K562 (cell line): ENCODE data around the gene PLD1. TPM values are rescaled to one million over a fixed set of nuclear protein-coding genes. Genes with fewer than 3 reads are reported as not detected.
A peak's percentile ranks its signal among the peaks of the same experiment; 100 is the strongest.

Source experiments
- ATAC-seq: fragments of 200-7000 bp; cut with Tn5 transposase; 3 replicates; pipeline ENCODE4 v1.9.1; 2020; ENCODE audit warnings: moderate library complexity
- BruUV-seq: library from RNA; stranded (reverse); fragments of 400-500 nt; replicated peaks from 2 replicates; lab custom pipeline; 2021; lab: Mats Ljungman, UMichigan
- CTCF ChIA-PET: fragments of 300-600 bp; formaldehyde crosslinking; extraction: SDS; loops from one replicate; lab custom pipeline; 2021; ENCODE audit warnings: low intra/inter-chr PET ratio; lab: Yijun Ruan, JAX
- POLR2A ChIA-PET: fragments of 300-600, 350-650 bp; sonication (Branson Sonifier 250); formaldehyde crosslinking; extraction: SDS; loops from one replicate; lab custom pipeline; 2021; ENCODE audit warnings: antibody characterized with exemption, inconsistent platforms; lab: Yijun Ruan, JAX
- DNase-seq, 4 experiments: peaks; one replicate each; pipeline versions ENCODE4 v3.0.0 to v3.0.0-alpha.2; 2011 to 2018; ENCODE audit warnings: low spot score in 3 of 4, mixed read lengths in 3 of 4; ENCODE audit errors: extremely low read depth in 1 of 4
- FAIRE-seq: peaks from 2 replicates; lab custom pipeline; 2011; peaks lifted over from hg19 to GRCh38; lab: Jason Lieb, UNC
- H2AFZ ChIP-seq: 2 replicates; pipeline ENCODE4 v1.6.0; 2011; ENCODE audit warnings: low read depth, low read length, control low read depth, inconsistent platforms
- H3K27ac ChIP-seq: fragments of 200-600 bp; 3 replicates; pipeline ENCODE4 v1.8.0; 2011; ENCODE audit warnings: low read depth, mild to moderate bottlenecking, control low read depth, inconsistent platforms, low read length, moderate library complexity, mixed read lengths; ENCODE audit errors: extremely low read depth
- H3K27me3 ChIP-seq, 2 experiments: fragments of 300-600 bp in 1 of 2; 2 replicates in 1 of 2; 3 replicates in 1 of 2; pipeline versions ENCODE4 v1.6.0 to v1.8.0; 2011; ENCODE audit warnings: inconsistent platforms in 2 of 2, low read length in 2 of 2, mild to moderate bottlenecking in 1 of 2, mixed read lengths in 1 of 2, moderate library complexity in 1 of 2; ENCODE audit not compliant: control insufficient read depth in 2 of 2, insufficient read depth in 2 of 2
- H3K36me3 ChIP-seq: fragments of 300-600 bp; 3 replicates; pipeline ENCODE4 v1.8.0; 2011; ENCODE audit warnings: mild to moderate bottlenecking, low read length, inconsistent platforms; ENCODE audit not compliant: control insufficient read depth, insufficient read depth
- H3K4me1 ChIP-seq, 2 experiments: fragments of 200-600 bp in 1 of 2; replicated peaks in 1 of 2; 2 replicates in 1 of 2; 3 replicates in 1 of 2; pipeline versions ENCODE4 v1.5.1 to v1.8.0; 2011; ENCODE audit warnings: inconsistent platforms in 2 of 2, low read length in 2 of 2, mild to moderate bottlenecking in 1 of 2, mixed read lengths in 1 of 2, moderate library complexity in 1 of 2; ENCODE audit not compliant: control insufficient read depth in 2 of 2, insufficient read depth in 2 of 2
- H3K4me2 ChIP-seq: 2 replicates; pipeline ENCODE4 v1.6.1; 2011; ENCODE audit warnings: low read length, control low read depth, inconsistent platforms, mixed read lengths; ENCODE audit not compliant: insufficient read depth
- H3K4me3 ChIP-seq: fragments of 200-600 bp; sonication (generic), shearing (Covaris generic); 2 replicates; pipeline ENCODE4 v1.5.1; 2016; ENCODE audit warnings: control low read depth, inconsistent platforms
- H3K79me2 ChIP-seq: fragments of 200-600 bp; 3 replicates; pipeline ENCODE4 v1.8.0; 2011; ENCODE audit warnings: low read length, inconsistent platforms; ENCODE audit not compliant: control insufficient read depth, insufficient read depth
- H3K9ac ChIP-seq, 2 experiments: 2 replicates each; pipeline versions ENCODE4 v1.6.0 to v1.6.1; 2011; ENCODE audit warnings: low read depth in 2 of 2, low read length in 2 of 2, control low read depth in 1 of 2, inconsistent platforms in 1 of 2, mild to moderate bottlenecking in 1 of 2, mixed read lengths in 1 of 2; ENCODE audit not compliant: insufficient read depth in 1 of 2
- H3K9me1 ChIP-seq: one replicate; pipeline ENCODE4 v1.6.0; 2011; ENCODE audit warnings: inconsistent platforms, mild to moderate bottlenecking, low read length, moderate library complexity; ENCODE audit not compliant: control insufficient read depth, insufficient read depth
- H3K9me3 ChIP-seq: replicated peaks from 2 replicates; pipeline ENCODE4 v1.5.1; 2011; ENCODE audit warnings: low read depth, low read length, inconsistent platforms; ENCODE audit not compliant: control insufficient read depth, insufficient read depth
- H4K20me1 ChIP-seq: replicated peaks from 2 replicates; pipeline ENCODE4 v1.6.1; 2011; ENCODE audit warnings: low read length, inconsistent platforms, mixed read lengths; ENCODE audit not compliant: control insufficient read depth, insufficient read depth
- ARID1B ChIP-seq: fragments of 450-650 bp; IDR thresholded peaks from 2 replicates; pipeline ENCODE4 v1.6.1; 2016; ENCODE audit warnings: antibody characterized with exemption, mild to moderate bottlenecking, inconsistent platforms
- CTBP1 ChIP-seq: fragments of 450-650 bp; IDR thresholded peaks from 2 replicates; pipeline ENCODE4 v1.6.1; 2016; ENCODE audit warnings: borderline replicate concordance
- ETS2 ChIP-seq: IDR thresholded peaks from 2 replicates; pipeline ENCODE4 v1.6.1; 2016; ENCODE audit warnings: borderline replicate concordance, missing genetic modification characterization, mild to moderate bottlenecking, moderate library complexity, missing compliant biosample characterization; ENCODE audit not compliant: poor library complexity, severe bottlenecking
- FOSL1 ChIP-seq: fragments of 200-800 bp; sonication (Bioruptor generic); conservative IDR thresholded peaks from 2 replicates; pipeline ENCODE4 v1.6.1; 2016; ENCODE audit warnings: missing genetic modification characterization, missing compliant biosample characterization
- GATAD2A ChIP-seq: fragments of 450-650 bp; IDR thresholded peaks from 2 replicates; pipeline ENCODE4 v1.6.1; 2017
- MAFK ChIP-seq: IDR thresholded peaks from 2 replicates; pipeline ENCODE4 v1.6.1; 2011; ENCODE audit warnings: low read length, improper control_type of control experiment
- NBN ChIP-seq: fragments of 450-650 bp; IDR thresholded peaks from 2 replicates; pipeline ENCODE4 v1.6.1; 2016; ENCODE audit warnings: low read depth, mild to moderate bottlenecking
- PTRF ChIP-seq: fragments of 450-650 bp; IDR thresholded peaks from 2 replicates; pipeline ENCODE4 v1.6.1; 2016; ENCODE audit warnings: mild to moderate bottlenecking, missing genetic modification characterization, missing compliant biosample characterization
- ZNF75A ChIP-seq: fragments of 450-650 bp; formaldehyde crosslinking; IDR thresholded peaks from 2 replicates; pipeline ENCODE4 v1.4.0; 2020; ENCODE audit warnings: mild to moderate bottlenecking
- WGBS: fragments of 100-300 bp; shearing (Covaris generic); methylation state at CpG from one replicate; pipeline ENCODE4 v1.1.6; 2016; ENCODE audit warnings: low coverage, mixed read lengths; ENCODE audit not compliant: insufficient coverage; ENCODE audit errors: missing lambda C conversion rate; 5-methylcytosine and 5-hydroxymethylcytosine counted together
- in situ Hi-C: fragments of 300-500 bp; cut with MboI; formaldehyde crosslinking; loops from 4 replicates; pipeline ENCODE4 v1.15.0; 2018; ENCODE audit warnings: inconsistent platforms, mixed read lengths
- intact Hi-C: fragments of 100-400 bp; cut with micrococcal nuclease; formaldehyde crosslinking; loops from 2 replicates; pipeline ENCODE4 v1.14.2; 2022
- polyA plus RNA-seq, 8 experiments: library from polyadenylated mRNA; depleted of rRNA in 4 of 8; stranded (reverse) in 5 of 8; unstranded in 3 of 8; fragments of >200 nt; fragmentation: Nextera tagmentation in 2 of 8; fragmentation: Illumina TruSeq in 1 of 8; extraction: Ambion mirVana in 2 of 8; extraction: Trizol in 1 of 8; gene quantifications; 2 replicates each; pipeline versions ENCODE4 v1.2.1 to v1.2.3, GENCODE V29; 2011 to 2014; ENCODE audit warnings: inconsistent platforms in 1 of 8, missing spikeins in 1 of 8
- total RNA-seq, 7 experiments: library from RNA; depleted of rRNA in 6 of 7; stranded (reverse); fragments of >200 nt in 6 of 7; fragmentation: Illumina TruSeq in 2 of 7; extraction: Trizol in 2 of 7; gene quantifications; 2 replicates each; pipeline versions ENCODE4 v1.2.1 to v1.2.3, GENCODE V29; 2011 to 2021; ENCODE audit warnings: low replicate concordance in 1 of 7
- TF ChIP-seq, protein P1 (sequence below): sonication (generic); formaldehyde crosslinking; IDR thresholded peaks from 2 replicates; pipeline ENCODE4 v1.8.0; 2022; ENCODE audit warnings: mild to moderate bottlenecking, missing genetic modification reagents

PLD1 gene
- total and polyA plus RNA-seq, 9 of the 15 experiments (the other 6 are each of a cell fraction or from before 2014, with no cell fraction given) = 8.4 to 26.1 (median 18.6) TPM

DNA sequence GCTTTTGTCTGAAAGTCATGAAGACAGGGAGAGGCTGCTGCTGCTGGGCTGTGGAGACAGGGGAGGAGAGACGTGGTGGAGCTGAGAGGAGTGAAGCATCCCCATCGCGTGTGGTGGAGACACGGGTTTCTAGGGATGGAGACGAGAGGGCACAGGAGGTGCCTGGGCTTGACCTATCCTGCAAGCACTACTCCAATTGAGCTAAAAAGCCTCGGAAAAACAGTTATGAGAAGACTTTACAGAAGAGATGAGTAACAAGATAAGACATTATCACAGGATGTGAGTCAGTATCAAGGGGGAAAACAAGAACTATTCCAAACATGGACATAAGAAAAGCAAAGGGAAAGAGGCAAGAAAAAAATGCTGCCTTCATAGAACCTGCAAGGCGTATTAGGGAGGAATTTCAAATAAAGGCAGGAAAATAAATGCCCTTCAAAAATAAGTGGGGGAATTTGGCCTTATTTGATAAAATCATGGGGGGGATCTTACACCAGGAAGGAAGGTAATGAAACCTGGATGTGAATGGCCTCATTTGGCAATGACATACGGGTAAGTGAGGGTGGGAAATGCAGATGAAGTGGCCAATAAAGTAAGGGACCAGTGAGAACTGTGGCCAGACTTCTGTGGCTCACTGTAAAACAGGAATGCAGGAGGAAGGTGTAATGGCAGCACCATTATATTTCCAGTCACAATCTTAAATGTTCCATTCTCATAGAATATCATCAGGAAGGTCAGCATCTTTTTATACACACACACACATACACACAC lies 97.9 kb downstream of the PLD1 start:
- ChIA-PET CTCF (no interaction called here), POLR2A (interaction anchor here (1.0 kb wide), 1 partner anchor 15 kb away, joined by 3 read pairs; no protein-coding TSS in a partner anchor)
- H3K4me3 ChIP-seq = no peak overlapping the region
- no peaks in the 10 kb centered on the region for H4K20me1 ChIP-seq
- peaks cover 11% of the 10 kb centered on the region; the same call in 1 of the 3 replicates for H3K36me3 ChIP-seq
- H3K27me3 ChIP-seq = no peaks in the 10 kb centered on the region
- no peak overlapping the region for H3K27ac ChIP-seq
- 68% methylated on average over 8 of the region's 8 CpGs for whole genome bisulfite sequencing
- intact Hi-C loops (no loop called here), in situ Hi-C loops (no loop called here)
- no TSS peak for BruUV-seq
- FAIRE-seq = no peak
- no peaks in the 10 kb centered on the region for H3K79me2 ChIP-seq
- no peaks in the 10 kb centered on the region for H3K9me1 ChIP-seq
- TF ChIP-seq ARID1B (peak; percentile 38; the same call in 1 of the 2 replicates), FOSL1 (peak; percentile 75), GATAD2A (no peak)
- H3K4me1 ChIP-seq = no peaks in the 10 kb centered on the region
- no peak overlapping the region for H2AFZ ChIP-seq
- ATAC-seq = no peak
- H3K9ac ChIP-seq = no peak overlapping the region
- H3K4me2 ChIP-seq = no peak overlapping the region
- no peak for DNase-seq
- peaks cover 5% of the 10 kb centered on the region; the same call in 1 of the 2 replicates for H3K9me3 ChIP-seq

DNA sequence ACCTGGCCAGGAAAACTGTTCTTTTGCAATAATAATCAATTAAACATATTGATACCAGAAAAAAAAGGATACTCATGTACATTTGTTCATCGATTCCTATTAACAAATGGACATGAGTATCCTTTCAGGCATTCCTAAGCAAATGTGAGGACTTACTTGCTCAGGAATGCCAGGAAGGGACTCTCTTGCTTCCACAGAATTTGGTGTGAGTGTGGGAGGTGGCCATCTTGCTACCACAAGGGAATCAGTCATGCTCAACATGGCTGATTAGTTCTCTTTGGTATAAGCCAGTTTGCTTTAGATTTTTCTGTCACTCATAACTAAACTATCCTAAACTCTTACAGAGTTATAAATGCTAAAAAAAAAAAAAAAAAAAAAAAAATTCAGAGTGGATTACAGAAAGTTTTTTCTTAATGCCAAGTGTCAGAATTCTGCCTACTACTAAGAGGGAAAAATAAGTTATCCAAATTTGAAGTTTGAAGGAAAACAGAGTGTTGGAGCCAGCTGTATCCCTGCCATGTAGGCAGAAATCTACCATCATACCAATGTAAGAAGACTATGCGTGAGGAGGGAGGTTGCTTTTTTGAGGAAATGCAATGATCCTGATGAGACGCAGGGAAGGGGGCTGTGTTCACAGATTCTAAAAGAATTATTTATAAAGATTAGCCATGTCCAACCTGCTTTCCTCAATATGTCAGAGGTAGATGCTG lies 98.7 kb downstream of the PLD1 start:
- in situ Hi-C loops = no loop called here
- Histone ChIP-seq H3K9ac (no peak overlapping the region), H4K20me1 (no peaks in the 10 kb centered on the region), H3K79me2 (no peaks in the 10 kb centered on the region)
- intact Hi-C loops = no loop called here
- TF ChIP-seq ZNF75A (CRISPR knock-in tag) = no peak
- TF ChIP-seq PTRF = no peak
- no peak for TF ChIP-seq NBN
- TF ChIP-seq CTBP1 = no peak
- no peak for TF ChIP-seq MAFK
- TF ChIP-seq ETS2 (tag) = no peak
- TF ChIP-seq, protein P1, sequence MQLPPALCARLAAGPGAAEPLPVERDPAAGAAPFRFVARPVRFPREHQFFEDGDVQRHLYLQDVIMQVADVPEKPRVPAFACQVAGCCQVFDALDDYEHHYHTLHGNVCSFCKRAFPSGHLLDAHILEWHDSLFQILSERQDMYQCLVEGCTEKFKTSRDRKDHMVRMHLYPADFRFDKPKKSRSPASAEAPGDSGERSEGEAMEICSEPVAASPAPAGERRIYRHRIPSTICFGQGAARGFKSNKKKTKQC (CRISPR knock-in tag) = no peak
- TF ChIP-seq, all 486 proteins: peak for 0
- ChIA-PET POLR2A (no interaction called here), CTCF (no interaction called here)
- H3K9me3 ChIP-seq = peaks cover 5% of the 10 kb centered on the region; the same call in 1 of the 2 replicates
- H2AFZ ChIP-seq = no peak overlapping the region
- BruUV-seq = no TSS peak
- no peak overlapping the region for H3K27ac ChIP-seq
- no peak for DNase-seq
- H3K4me1 ChIP-seq = no peaks in the 10 kb centered on the region
- FAIRE-seq = no peak
- H3K9me1 ChIP-seq = no peaks in the 10 kb centered on the region
- no peak for ATAC-seq
- H3K4me3 ChIP-seq = no peak overlapping the region
- H3K4me2 ChIP-seq = no peak overlapping the region
- WGBS = 61% methylated on average over 3 of the region's 3 CpGs
- H3K36me3 ChIP-seq = peaks cover 11% of the 10 kb centered on the region; the same call in 1 of the 3 replicates
- no peaks in the 10 kb centered on the region for H3K27me3 ChIP-seq
